Liver (tissue), 9 donors: ENCODE measurements around the gene HGD. TPM values are rescaled to one million over a fixed set of nuclear protein-coding genes. Genes with fewer than 3 reads are reported as not detected.

ENCODE experiments used
- DNase-seq: peaks from one replicate; pipeline ENCODE4 v3.0.0-alpha.2; 2017; ENCODE audit warnings: low spot score
- H3K27ac ChIP-seq, 2 donors: one replicate each; pipeline ENCODE4 v1.7.0; 2013; ENCODE audit warnings: inconsistent platforms in 2 of 2, low read length in 2 of 2, control low read depth in 1 of 2, low read depth in 1 of 2, mild to moderate bottlenecking in 1 of 2
- H3K27me3 ChIP-seq, 4 donors: one replicate each; pipeline versions ENCODE4 v1.6.1 to v1.7.0; 2013; ENCODE audit warnings: low read length in 3 of 4, inconsistent platforms in 1 of 4, mild to moderate bottlenecking in 1 of 4, moderate library complexity in 1 of 4; ENCODE audit not compliant: control insufficient read depth in 4 of 4, insufficient read depth in 4 of 4
- H3K36me3 ChIP-seq, 4 donors: one replicate each; pipeline versions ENCODE4 v1.6.1 to v1.7.0; 2013; ENCODE audit warnings: low read length in 3 of 4, mild to moderate bottlenecking in 3 of 4, low read depth in 1 of 4, moderate library complexity in 1 of 4; ENCODE audit not compliant: control insufficient read depth in 4 of 4, insufficient read depth in 3 of 4
- H3K4me1 ChIP-seq, 4 donors: one replicate each; pipeline versions ENCODE4 v1.6.1 to v1.7.0; 2013; ENCODE audit warnings: low read length in 3 of 4, mild to moderate bottlenecking in 3 of 4, moderate library complexity in 1 of 4; ENCODE audit not compliant: control insufficient read depth in 4 of 4, insufficient read depth in 4 of 4
- H3K4me3 ChIP-seq, 3 donors: one replicate each; pipeline versions ENCODE4 v1.6.1 to v1.7.0; 2013; ENCODE audit warnings: low read length in 3 of 3, control low read depth in 1 of 3, low read depth in 1 of 3, mild to moderate bottlenecking in 1 of 3
- H3K9ac ChIP-seq, 2 donors: one replicate each; pipeline ENCODE4 v1.7.0; 2013; ENCODE audit warnings: low read length in 2 of 2, mild to moderate bottlenecking in 2 of 2, moderate library complexity in 2 of 2, control low read depth in 1 of 2, low read depth in 1 of 2
- H3K9me3 ChIP-seq, 4 donors: one replicate each; pipeline versions ENCODE4 v1.6.1 to v1.7.0; 2013; ENCODE audit warnings: low read length in 3 of 4; ENCODE audit not compliant: control insufficient read depth in 4 of 4
- ATF3 ChIP-seq: IDR thresholded peaks from 2 replicates; pipeline ENCODE4 v1.6.1; 2016; ENCODE audit warnings: antibody characterized with exemption
- CTCF ChIP-seq: fragments of 150-350 bp; IDR thresholded peaks from 2 replicates; pipeline ENCODE4 v1.5.1; 2017; ENCODE audit warnings: improper control_type of control experiment, low read depth, low read length; ENCODE audit not compliant: missing input control
- EGR1 ChIP-seq, 2 donors: IDR thresholded peaks; 2 replicates each; pipeline ENCODE4 v1.6.1; 2016 to 2018; ENCODE audit warnings: antibody characterized with exemption in 2 of 2, low read depth in 2 of 2
- FOXA1 ChIP-seq: IDR thresholded peaks from 2 replicates; pipeline ENCODE4 v1.6.1; 2016; ENCODE audit warnings: antibody characterized with exemption
- FOXA2 ChIP-seq: IDR thresholded peaks from 2 replicates; pipeline ENCODE4 v1.6.1; 2016; ENCODE audit warnings: antibody characterized with exemption
- GABPA ChIP-seq, 2 donors: IDR thresholded peaks in 1 of 2; conservative IDR thresholded peaks in 1 of 2; 2 replicates each; pipeline ENCODE4 v1.6.1; 2016; ENCODE audit warnings: antibody characterized with exemption in 2 of 2, mild to moderate bottlenecking in 1 of 2, moderate library complexity in 1 of 2
- HNF4A ChIP-seq, 2 donors: conservative IDR thresholded peaks; 2 replicates each; pipeline ENCODE4 v1.6.1; 2016; ENCODE audit warnings: antibody characterized with exemption in 2 of 2, mild to moderate bottlenecking in 2 of 2
- HNF4G ChIP-seq: IDR thresholded peaks from 2 replicates; pipeline ENCODE4 v1.6.1; 2016; ENCODE audit warnings: antibody characterized with exemption
- JUND ChIP-seq, 2 donors: IDR thresholded peaks; 2 replicates each; pipeline ENCODE4 v1.6.1; 2016; ENCODE audit warnings: antibody characterized with exemption in 2 of 2
- NR2F2 ChIP-seq: IDR thresholded peaks from 2 replicates; pipeline ENCODE4 v1.6.1; 2016; ENCODE audit warnings: antibody characterized with exemption
- RAD21 ChIP-seq, 2 donors: IDR thresholded peaks; 2 replicates each; pipeline ENCODE4 v1.6.1; 2016; ENCODE audit warnings: antibody characterized with exemption in 2 of 2, mild to moderate bottlenecking in 2 of 2
- REST ChIP-seq: IDR thresholded peaks from 2 replicates; pipeline ENCODE4 v1.6.1; 2016; ENCODE audit warnings: antibody characterized with exemption, mild to moderate bottlenecking
- RXRA ChIP-seq, 2 donors: IDR thresholded peaks; 2 replicates each; pipeline ENCODE4 v1.6.1; 2017 to 2018; ENCODE audit warnings: antibody characterized with exemption in 2 of 2, mild to moderate bottlenecking in 1 of 2
- SP1 ChIP-seq: IDR thresholded peaks from 2 replicates; pipeline ENCODE4 v1.6.1; 2018; ENCODE audit warnings: antibody characterized with exemption, mild to moderate bottlenecking
- TAF1 ChIP-seq: conservative IDR thresholded peaks from 2 replicates; pipeline ENCODE4 v1.6.1; 2016; ENCODE audit warnings: antibody characterized with exemption, mild to moderate bottlenecking
- ZBTB33 ChIP-seq: IDR thresholded peaks from 2 replicates; pipeline ENCODE4 v1.6.1; 2016; ENCODE audit warnings: antibody characterized with exemption
- WGBS: extraction: QIAGEN DNeasy Blood & Tissue Kit; methylation state at CpG from one replicate; pipeline ENCODE4 v1.1.7; 2013; 5-methylcytosine and 5-hydroxymethylcytosine counted together
- polyA plus RNA-seq, 2 donors: library from polyadenylated mRNA; stranded (reverse) in 1 of 2; unstranded in 1 of 2; fragments of 200-250 nt in 1 of 2; fragments of >200 nt in 1 of 2; fragmentation: Nextera tagmentation in 1 of 2; extraction: Ambion mirVana in 1 of 2; gene quantifications; one replicate each; pipeline versions ENCODE4 v1.2.1 to v1.2.3, GENCODE V29; 2013 to 2015
- total RNA-seq, 2 donors: library from RNA; depleted of rRNA; stranded (reverse); fragments of >200 nt; gene quantifications; one replicate each; pipeline ENCODE4 v1.2.3, GENCODE V29; 2014
- donor health status: healthy.
- donor health status: healthy.
- donor health status: healthy.
- donor health status: healthy.
- donor health status: healthy.

The HGD gene
- total and polyA plus RNA-seq, 4 donors, result 83.5 to 326 (median 246) TPM

- H3K27ac ChIP-seq, result no peak overlapping the region
- H3K9ac ChIP-seq, result no peak overlapping the region
- peaks cover 13 to 89% (median 87%) of the 10 kb centered on the region in 4 donors for H3K36me3 ChIP-seq
- peaks cover 0 to 14% (median 5%) of the 10 kb centered on the region in 4 donors for H3K4me1 ChIP-seq
- H3K4me3 ChIP-seq, result no peak overlapping the region
- DNase-seq, result no peak
- H3K27me3 ChIP-seq, result no peaks in the 10 kb centered on the region
- 93% methylated on average over 5 of the region's 5 CpGs for WGBS
- H3K9me3 ChIP-seq, result no peaks in the 10 kb centered on the region
- TF ChIP-seq EGR1 (IDR thresholded peaks at IDR 0.05; ENCODE audit: low read depth in 2 of 2) (no peak), ZBTB33 (no peak), HNF4G (no peak), RXRA (IDR thresholded peaks at IDR 0.05) (no peak)
Observed at GRCh38 chr3:120648290-120648689, 33.7 kb downstream of the HGD start.

- no peak overlapping the region for H3K4me3 ChIP-seq
- no peaks in the 10 kb centered on the region for H3K27me3 ChIP-seq
- peaks cover 8 to 92% (median 88%) of the 10 kb centered on the region in 4 donors for H3K36me3 ChIP-seq
- H3K9me3 ChIP-seq, result no peaks in the 10 kb centered on the region
- peaks cover 0 to 10% (median 5%) of the 10 kb centered on the region in 4 donors for H3K4me1 ChIP-seq
- H3K27ac ChIP-seq, result no peak overlapping the region
- WGBS, result 84% methylated on average over 5 of the region's 5 CpGs
- TF ChIP-seq TAF1 (no peak), EGR1 (IDR thresholded peaks at IDR 0.05; ENCODE audit: low read depth in 2 of 2) (no peak), REST (no peak), ATF3 (no peak), RXRA (IDR thresholded peaks at IDR 0.05) (no peak), JUND (IDR thresholded peaks at IDR 0.05) (no peak), HNF4G (no peak), NR2F2 (no peak), GABPA (IDR thresholded peaks at IDR 0.05 in 1 of 2, conservative IDR thresholded peaks at IDR 0.05 in 1 of 2) (no peak), FOXA1 (no peak), FOXA2 (no peak), CTCF (no peak), HNF4A (conservative IDR thresholded peaks at IDR 0.05) (no peak), RAD21 (IDR thresholded peaks at IDR 0.05) (no peak), SP1 (no peak)
- no peak for DNase-seq
- no peak overlapping the region for H3K9ac ChIP-seq
Observed at GRCh38 chr3:120646771-120647432, 35.1 kb downstream of the HGD start.
